Psoas muscle (tissue), 8 donors: ENCODE results near the gene PCBP3. TPM values are rescaled to one million over a fixed set of nuclear protein-coding genes. Genes with fewer than 3 reads are reported as not detected.

Experiments used
- ATAC-seq, 4 donors: fragments of 200-7000 bp; cut with Tn5 transposase; one replicate each; pipeline ENCODE4 v1.9.1; 2020; ENCODE audit warnings: moderate library complexity in 3 of 4, mild to moderate bottlenecking in 2 of 4
- DNase-seq, 2 donors: peaks; one replicate each; pipeline ENCODE4 v3.0.0-alpha.2; 2020
- H3K27ac ChIP-seq: fragments of 200-600 bp; one replicate; pipeline ENCODE4 v1.8.0; 2022
- H3K27me3 ChIP-seq, 3 donors: fragments of 200-600 bp in 1 of 3; one replicate each; pipeline versions ENCODE4 v1.6.1 to v1.8.0; 2013 to 2022; ENCODE audit warnings: low read length in 2 of 3, mild to moderate bottlenecking in 2 of 3, moderate library complexity in 1 of 3; ENCODE audit not compliant: insufficient read depth in 3 of 3
- H3K36me3 ChIP-seq, 2 donors: fragments of 200-600 bp in 1 of 2; one replicate each; pipeline versions ENCODE4 v1.6.1 to v1.8.0; 2013 to 2022; ENCODE audit warnings: low read depth in 1 of 2, mild to moderate bottlenecking in 1 of 2, moderate library complexity in 1 of 2; ENCODE audit not compliant: insufficient read depth in 1 of 2
- H3K4me1 ChIP-seq: fragments of 200-600 bp; one replicate; pipeline ENCODE4 v1.8.0; 2022
- H3K4me3 ChIP-seq: fragments of 200-600 bp; one replicate; pipeline ENCODE4 v1.8.0; 2022; ENCODE audit warnings: mild to moderate bottlenecking
- H3K9me3 ChIP-seq: fragments of 200-600 bp; one replicate; pipeline ENCODE4 v1.8.0; 2022
- CTCF ChIP-seq: fragments of 200-600 bp; IDR thresholded peaks from one replicate; pipeline ENCODE4 v1.8.0; 2022; ENCODE audit warnings: antibody characterized with exemption
- WGBS, 3 donors: extraction: QIAGEN DNeasy Blood & Tissue Kit; methylation state at CpG; one replicate each; pipeline versions ENCODE4 v1.1.6 to v1.1.7; 2013; 5-methylcytosine and 5-hydroxymethylcytosine counted together
- intact Hi-C, 2 donors: fragments of 100-400 bp; cut with DNase I; formaldehyde crosslinking; loops; one replicate each; pipeline versions ENCODE4 v1.11.0 to v1.14.2; 2022
- polyA plus RNA-seq, 3 donors: library from polyadenylated mRNA; stranded (reverse); fragments of 200-250 nt; gene quantifications; one replicate each; pipeline ENCODE4 v1.2.3, GENCODE V29; 2013
- total RNA-seq, 4 donors: library from RNA; stranded (reverse); fragmentation: NEBNext Ultra II Directional in 2 of 4; extraction: Animal tissue kit (Norgen Biotek cat#: 25700) in 2 of 4; gene quantifications; one replicate each; pipeline versions ENCODE4 v1.2.1 to v1.2.4, GENCODE V29; 2021 to 2023
- donor health status: healthy with polysubstance abuse.
- donor health status: DM: no; HTN: no; CAD: no; lungs with moderate emphysema.
- donor health status: Bipolar disorder and iron deficiency.
- donor health status: healthy.
- donor health status: DM: yes; HTN: yes; CAD: no.
- donor health status: DM: no; HTN: no; CAD: no.
- donor health status: DM: no; HTN: no; CAD: no.
- donor health status: DM: yes; HTN: yes; CAD: no.

The PCBP3 gene
- total and polyA plus RNA-seq, 7 donors, result 0.10 to 0.91 (median 0.33) TPM; not detected in 1

- no peak overlapping the region for H3K27ac ChIP-seq
- DNase-seq (peak in 1 of 2 donors; percentile 34), ATAC-seq (peak in 1 of 4 donors; percentile 10)
- H3K27me3 ChIP-seq, result peaks cover 0 to 68% (median 12%) of the 10 kb centered on the region in 3 donors
- H3K9me3 ChIP-seq, result no peaks in the 10 kb centered on the region
- WGBS, 3 donors, result 58 to 71% (median 61%) methylated on average over 6 of the region's 6 CpGs
- intact Hi-C loops, result no loop called here
- TF ChIP-seq CTCF, result no peak
- H3K36me3 ChIP-seq, result no peaks in the 10 kb centered on the region
- H3K4me3 ChIP-seq, result no peak overlapping the region
- H3K4me1 ChIP-seq, result no peaks in the 10 kb centered on the region
Measured at GRCh38 chr21:45875416-45875760, 231.9 kb downstream of the PCBP3 start.

- intact Hi-C loops, result no loop called here
- H3K27ac ChIP-seq, result no peak overlapping the region
Measured at GRCh38 chr21:45875881-45876280, 232.4 kb downstream of the PCBP3 start.

GRCh38 chr21:45876381-45877170 lies 233.1 kb downstream of the PCBP3 start:
- H3K36me3 ChIP-seq, result no peaks in the 10 kb centered on the region
- no peaks in the 10 kb centered on the region for H3K4me1 ChIP-seq
- 17 to 37% (median 20%) methylated on average over 27 to 28 of the region's 28 CpGs for WGBS, 3 donors
- intact Hi-C loops, result no loop called here
- H3K27ac ChIP-seq, result no peak overlapping the region
- peaks cover 0 to 80% (median 15%) of the 10 kb centered on the region in 3 donors for H3K27me3 ChIP-seq
- H3K4me3 ChIP-seq, result no peak overlapping the region
- H3K9me3 ChIP-seq, result no peaks in the 10 kb centered on the region
- no peak for TF ChIP-seq CTCF
- peak in 1 of 4 donors; percentile 23 for ATAC-seq
- peak in 1 of 2 donors; percentile 43 for DNase-seq

More at GRCh38 chr21:45875881-45876280, 232.4 kb downstream of the PCBP3 start:
- Histone ChIP-seq H3K27me3 (peaks cover 0 to 73% (median 15%) of the 10 kb centered on the region in 3 donors), H3K36me3 (no peaks in the 10 kb centered on the region), H3K9me3 (no peaks in the 10 kb centered on the region), H3K4me1 (no peaks in the 10 kb centered on the region), H3K4me3 (no peak overlapping the region)
- ATAC-seq, result no peak
- no peak for TF ChIP-seq CTCF
- no peak for DNase-seq
- whole genome bisulfite sequencing, 3 donors, result 84 to 87% (median 86%) methylated on average over 12 of the region's 12 CpGs

GRCh38 chr21:45877171-45877438 lies 233.6 kb downstream of the PCBP3 start:
- TF ChIP-seq CTCF, result no peak
- Histone ChIP-seq H3K9me3 (no peaks in the 10 kb centered on the region), H3K27me3 (peaks cover 0 to 80% (median 15%) of the 10 kb centered on the region in 3 donors), H3K4me1 (no peaks in the 10 kb centered on the region), H3K36me3 (no peaks in the 10 kb centered on the region), H3K4me3 (no peak overlapping the region), H3K27ac (no peak overlapping the region)
- ATAC-seq (no peak), DNase-seq (no peak)
- intact Hi-C loops, result no loop called here
- 38 to 50% (median 43%) methylated on average over 6 of the region's 6 CpGs for WGBS, 3 donors
